ENCODE results near the gene PPP1R2.
"Not testable (repeated sequence)": the region's sequence is repeated elsewhere in the genome, so short reads cannot be mapped to it uniquely, and the experiment has no call there.

The PPP1R2 gene
- 37.5 to 118 (median 70.0) reads per million in 17 experiments for total RNA-seq

DNA sequence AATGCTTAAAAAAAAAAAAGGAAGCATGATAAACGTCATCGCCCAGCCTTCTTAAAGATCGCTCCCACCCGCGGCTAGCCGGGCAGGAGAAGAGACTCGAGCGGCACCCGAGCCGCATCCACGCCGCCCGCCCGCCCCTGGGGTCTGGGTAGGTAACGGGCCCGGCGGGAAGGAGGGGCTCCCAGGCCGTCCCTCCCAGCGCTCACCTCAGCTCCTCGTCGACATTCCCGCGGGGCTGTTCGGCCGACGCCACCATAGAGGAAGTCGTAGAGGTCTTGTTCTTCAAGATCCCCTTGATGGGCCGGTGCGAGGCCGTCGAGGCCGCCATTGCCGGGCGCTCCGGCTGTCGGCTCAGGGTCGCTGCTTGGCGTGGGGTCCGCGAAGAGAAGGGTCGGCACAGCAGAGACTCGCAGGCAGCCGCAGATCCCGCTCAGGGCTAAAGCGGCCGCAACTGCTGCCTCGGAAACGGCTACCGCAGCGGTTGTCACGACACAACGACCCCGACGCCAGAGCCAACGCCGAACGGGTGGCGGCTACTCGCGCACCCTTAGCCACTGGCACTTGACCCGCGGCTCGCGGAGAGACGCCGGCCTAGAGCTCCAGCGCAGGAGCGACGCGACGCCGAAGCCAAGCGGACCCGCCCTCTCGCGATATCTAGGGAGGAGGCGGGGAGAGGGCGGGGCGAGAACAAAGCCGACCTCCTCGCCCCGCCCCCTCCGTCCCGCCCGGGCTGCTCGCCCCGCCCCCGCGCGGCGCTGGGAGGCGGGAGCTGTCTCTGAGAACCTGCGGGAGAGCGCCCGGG is at the start of gene PPP1R2:
TSS of gene PPP1R2 (minus strand) at position 628 of the 802 bp plus-strand sequence. CDS start at position 328, 300 bp downstream.
- peak; percentile 95 to 100 (median 97) for DNase-seq

DNA sequence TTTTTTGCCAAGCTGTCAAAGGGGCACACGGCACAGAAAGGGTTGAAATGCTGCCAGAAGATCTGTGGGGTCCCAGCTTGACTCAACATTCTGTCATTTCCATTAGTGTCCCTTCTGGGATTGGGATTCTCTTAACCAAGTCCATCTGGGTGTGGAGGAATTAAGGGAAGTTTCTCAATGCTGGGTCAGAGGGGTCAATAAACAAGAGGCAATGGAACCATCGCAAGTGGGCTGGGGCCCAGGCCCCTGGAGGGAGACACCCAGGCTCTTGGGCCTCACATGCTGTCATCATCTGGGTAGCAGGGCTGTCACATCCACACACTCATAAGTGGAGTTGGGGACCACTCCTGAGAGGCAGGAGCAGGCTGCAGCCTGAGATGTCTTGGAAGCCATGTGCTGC is 48.7 kb upstream of the PPP1R2 start:
- no peak for DNase-seq

GRCh38 chr3:195591220-195591619 is 48.1 kb upstream of the PPP1R2 start:
- no peak for DNase-seq

DNA sequence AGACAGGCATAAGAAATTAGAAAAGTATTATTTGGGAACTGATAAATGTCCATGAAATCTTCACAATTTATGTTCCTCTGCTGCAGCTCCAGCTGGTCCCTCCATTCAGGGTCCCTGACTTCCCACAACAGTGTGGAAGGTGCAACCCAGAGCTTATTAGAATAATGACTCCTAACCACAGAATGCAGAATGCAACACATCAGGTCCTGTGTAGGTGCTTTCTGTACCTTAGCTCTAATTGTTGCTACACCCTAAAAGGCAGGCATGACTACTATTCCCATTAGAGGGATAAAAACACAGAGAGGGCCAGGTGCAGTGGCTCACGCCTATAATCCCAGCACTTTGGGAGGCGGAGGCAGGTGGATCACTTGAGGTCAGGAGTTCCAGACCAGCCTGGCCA is 47.3 kb upstream of the PPP1R2 start:
- not testable (repeated sequence) for DNase-seq

GRCh38 chr3:195589796-195590195 is 46.7 kb upstream of the PPP1R2 start:
- not testable (repeated sequence) for DNase-seq

DNA sequence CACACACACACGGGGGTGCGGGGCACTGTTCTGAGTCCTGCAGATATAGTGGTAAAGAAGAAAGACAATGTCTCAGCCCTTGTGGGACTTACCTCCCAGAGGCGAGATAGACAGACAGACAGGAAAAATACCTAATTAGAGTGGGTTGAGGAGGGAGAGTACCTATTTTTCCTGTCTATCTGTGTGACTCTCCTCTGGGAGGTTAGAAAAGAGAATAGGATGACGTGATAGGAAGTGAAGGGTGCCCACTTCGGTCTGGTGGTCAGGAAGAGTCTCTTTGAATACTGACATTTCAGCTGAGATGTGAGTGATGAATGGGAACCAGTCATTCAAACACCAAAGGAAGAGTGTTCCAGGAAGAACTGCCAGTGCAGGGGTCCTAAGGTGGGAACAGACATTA is 44.7 kb upstream of the PPP1R2 start:
- no peak for DNase-seq

DNA sequence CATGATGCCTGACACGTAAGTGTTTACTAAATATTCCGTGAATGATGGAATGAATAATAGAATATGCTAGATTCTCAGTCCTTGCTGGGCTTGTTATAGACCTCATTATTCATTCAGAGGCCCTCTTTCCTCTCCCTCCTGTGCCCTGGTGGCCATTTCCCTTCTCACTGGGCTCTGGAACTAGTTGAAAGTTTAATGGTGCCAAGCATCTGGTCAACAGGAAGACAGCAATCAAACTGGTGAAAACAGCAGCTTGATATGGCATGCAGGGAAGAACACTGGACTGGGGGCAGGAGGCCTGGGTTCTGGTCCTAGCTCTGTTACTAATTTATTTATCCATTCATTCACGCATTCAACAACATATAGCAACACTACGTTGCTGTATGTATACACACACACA is 44.3 kb upstream of the PPP1R2 start:
- no peak for DNase-seq

DNA sequence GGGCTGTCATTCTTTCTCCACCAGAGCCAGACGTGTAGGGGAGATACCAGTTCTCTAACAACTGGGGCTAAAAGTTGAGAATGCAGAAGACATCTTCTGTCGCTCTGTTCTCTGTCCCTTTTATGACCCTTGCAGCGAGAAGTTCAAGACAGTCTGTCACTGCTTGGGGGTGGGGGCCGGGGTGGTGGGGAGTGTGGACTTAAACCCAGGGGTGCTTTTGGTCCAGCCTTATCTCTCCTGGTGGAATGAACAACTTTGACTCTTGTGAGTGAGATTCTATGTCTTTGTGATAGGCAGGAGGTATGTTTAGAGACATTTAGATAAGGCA is 41.4 kb upstream of the PPP1R2 start:
- no peak for DNase-seq

- DNase-seq: peak in 2 of 4 experiments; percentile 27 to 39
Measured at GRCh38 chr3:195583831-195584542, 40.9 kb upstream of the PPP1R2 start, which contains the start of gene APOD. TSS of gene APOD (minus strand) at chr3:195583940. CDS start at chr3:195579461, 4,479 bp downstream.

GRCh38 chr3:195582947-195583346 is 39.8 kb upstream of the PPP1R2 start:
- DNase-seq: no peak

- peak in 2 of 4 experiments; percentile 5 to 14 for DNase-seq
Measured at GRCh38 chr3:195580744-195581443, 37.8 kb upstream of the PPP1R2 start.

GRCh38 chr3:195579281-195579680 is 36.2 kb upstream of the PPP1R2 start:
- DNase-seq: no peak

GRCh38 chr3:195578565-195578964 is 35.4 kb upstream of the PPP1R2 start:
- DNase-seq: no peak

GRCh38 chr3:195577645-195578177 is 34.6 kb upstream of the PPP1R2 start:
- no peak for DNase-seq

DNA sequence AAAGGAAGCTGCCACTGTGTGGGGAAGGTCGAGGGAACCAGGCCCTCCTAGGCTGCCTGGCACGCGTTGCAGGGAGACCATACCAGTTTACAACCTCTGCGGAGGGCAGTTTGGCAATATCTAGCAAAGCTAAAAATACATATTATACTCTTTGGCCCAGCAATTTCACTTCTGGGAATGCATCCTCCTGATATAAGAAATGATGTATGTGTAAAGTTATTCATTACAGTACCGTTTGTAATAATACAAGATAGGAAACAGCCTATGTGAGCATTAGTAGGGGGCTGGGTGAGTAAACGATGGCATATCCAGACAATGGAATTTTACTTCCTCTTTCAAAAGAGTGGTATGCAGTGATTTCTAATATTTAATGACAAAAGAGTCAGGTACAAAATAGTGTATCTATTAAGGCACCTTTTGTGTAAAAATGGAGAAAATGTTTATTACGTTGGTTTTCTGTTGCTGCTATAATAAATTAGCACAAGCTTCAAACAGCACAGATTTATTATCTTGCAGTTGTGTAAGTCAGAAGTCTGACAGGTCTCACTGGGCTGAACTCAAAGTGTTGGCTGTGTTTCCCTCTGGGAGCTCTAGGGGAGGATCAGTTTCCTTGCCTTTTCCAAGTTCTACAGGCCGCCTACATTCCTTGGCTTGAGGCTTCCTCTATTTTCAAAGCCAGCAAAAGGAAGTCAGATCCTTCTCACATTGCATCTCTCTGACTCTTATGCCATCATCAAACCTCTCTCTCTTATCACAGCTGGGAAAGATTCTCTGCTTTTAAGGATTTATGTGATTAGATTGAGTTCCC is 31.6 kb upstream of the PPP1R2 start:
- DNase-seq: peak; percentile 9 to 44 (median 35)

DNA sequence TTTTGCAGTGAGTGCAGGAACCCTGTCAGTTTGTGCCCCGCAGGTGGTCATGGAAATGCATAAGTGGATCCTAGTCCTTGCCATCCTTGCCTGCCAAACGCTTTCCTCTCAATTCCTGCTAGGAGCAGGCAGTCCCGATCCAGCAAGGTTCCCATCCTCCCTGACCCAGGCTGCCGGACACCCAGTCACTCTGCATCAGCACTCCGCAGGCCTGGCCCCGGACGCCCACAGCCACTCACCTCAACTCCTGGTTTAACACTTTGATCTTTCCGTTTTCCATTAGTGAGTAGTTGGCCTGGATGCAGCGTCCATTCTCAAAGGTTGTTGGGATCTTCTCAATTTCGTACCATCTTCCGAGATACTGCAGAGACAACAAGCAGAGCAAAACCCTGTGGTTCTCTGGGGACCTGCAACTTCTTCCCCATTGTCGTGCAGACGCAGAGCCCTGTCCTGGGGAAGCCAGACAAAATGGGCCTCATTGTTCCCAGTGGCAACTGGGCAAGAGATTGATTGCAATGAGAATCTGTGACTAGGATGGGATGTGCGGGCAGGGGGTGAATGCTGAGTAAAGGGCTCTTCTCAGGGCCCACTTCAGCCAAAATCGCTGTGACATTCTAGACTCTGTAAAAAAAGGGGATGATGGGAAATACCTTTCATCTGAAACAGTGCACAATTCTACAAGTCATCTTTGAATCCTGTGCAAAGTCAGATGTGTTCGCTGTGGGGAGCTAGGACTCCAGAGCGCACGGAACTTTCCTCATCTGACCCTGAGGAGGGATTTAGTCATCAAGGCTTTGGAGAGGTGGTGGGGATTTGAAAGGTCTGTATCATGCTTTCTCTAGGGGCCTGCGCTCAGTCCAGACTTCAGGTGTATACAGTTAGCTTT is 30.7 kb upstream of the PPP1R2 start:
- DNase-seq: no peak

DNA sequence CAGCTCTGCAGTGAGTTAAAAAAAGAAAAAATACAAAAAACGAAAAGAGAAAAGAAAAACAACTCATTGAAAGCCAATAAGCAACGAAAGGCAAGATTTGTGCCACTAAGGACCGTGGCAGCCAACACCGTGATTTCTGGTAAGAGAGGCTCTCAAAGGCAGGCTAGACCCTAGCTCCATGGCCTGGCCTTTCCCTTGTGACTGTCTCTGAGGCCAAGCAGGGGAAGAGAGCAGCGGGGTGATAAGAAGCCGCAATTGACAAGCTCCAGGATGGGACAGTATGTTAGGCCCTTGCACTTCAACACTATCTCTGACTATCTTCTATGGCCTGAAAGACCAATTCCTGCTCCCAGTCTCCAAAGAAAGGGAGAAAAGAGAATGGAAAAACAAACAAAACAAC is 28.2 kb upstream of the PPP1R2 start:
- no peak for DNase-seq

GRCh38 chr3:195570912-195571311 is 27.8 kb upstream of the PPP1R2 start:
- DNase-seq: no peak

- peak in 2 of 4 experiments; percentile 18 to 22 for DNase-seq
Measured at GRCh38 chr3:195570344-195570743, 27.2 kb upstream of the PPP1R2 start.

DNA sequence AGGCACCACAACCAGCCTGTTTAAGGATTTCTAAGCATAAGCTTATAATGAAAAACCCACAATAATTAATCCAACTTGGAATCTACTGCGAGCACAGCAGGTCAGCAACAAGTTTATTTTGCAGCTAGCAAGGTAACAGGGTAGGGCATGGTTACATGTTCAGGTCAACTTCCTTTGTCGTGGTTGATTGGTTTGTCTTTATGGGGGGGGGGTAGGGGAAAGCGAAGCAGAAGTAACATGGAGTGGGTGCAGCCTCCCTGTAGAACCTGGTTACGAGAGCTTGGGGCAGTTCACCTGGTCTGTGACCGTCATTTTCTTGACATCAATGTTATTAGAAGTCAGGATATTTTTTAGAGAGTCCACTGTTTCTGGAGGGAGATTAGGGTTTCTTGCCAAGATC is 25.5 kb upstream of the PPP1R2 start:
- no peak for DNase-seq

DNA sequence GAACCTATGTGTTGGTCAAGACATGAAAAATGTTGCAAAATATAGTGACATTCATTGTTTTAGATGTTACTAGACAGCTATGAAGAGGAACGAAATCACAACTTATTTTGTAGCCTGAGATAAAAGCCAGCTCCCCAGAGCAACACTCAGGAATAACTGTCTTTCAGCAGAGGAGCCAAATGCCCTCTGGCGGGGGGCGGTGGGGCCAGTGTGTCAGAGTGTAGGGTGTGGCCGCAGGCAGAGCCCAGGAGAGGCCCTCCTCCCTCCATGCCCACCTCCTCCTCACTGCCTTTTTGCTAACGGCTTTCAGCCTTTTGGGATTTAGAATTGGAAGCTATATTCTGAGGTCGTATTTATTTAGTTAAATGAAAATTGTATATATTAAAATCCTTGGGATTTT is 23.7 kb upstream of the PPP1R2 start:
- DNase-seq: no peak

All from suppressor macrophage (primary cell).